Cardiac fibroblast (primary cell): ENCODE results near the gene ALG14.

Source experiments
- DNase-seq, 2 donors: peaks; one replicate each; pipeline versions ENCODE4 v3.0.0 to v3.0.0-alpha.2; 2010; ENCODE audit warnings: low read depth in 2 of 2
- H3K4me3 ChIP-seq, 2 donors: replicated peaks in 1 of 2; 1 replicate in 1 of 2; 2 replicates in 1 of 2; pipeline ENCODE4 v1.5.1; 2011; ENCODE audit warnings: low read depth in 2 of 2, low read length in 2 of 2, mild to moderate bottlenecking in 2 of 2, moderate library complexity in 1 of 2
- TF ChIP-seq, protein P1 (sequence below): IDR thresholded peaks from one replicate; pipeline ENCODE4 v1.5.1; 2011; ENCODE audit warnings: low read depth, mild to moderate bottlenecking, low read length, inconsistent platforms

Gene ALG14

DNA sequence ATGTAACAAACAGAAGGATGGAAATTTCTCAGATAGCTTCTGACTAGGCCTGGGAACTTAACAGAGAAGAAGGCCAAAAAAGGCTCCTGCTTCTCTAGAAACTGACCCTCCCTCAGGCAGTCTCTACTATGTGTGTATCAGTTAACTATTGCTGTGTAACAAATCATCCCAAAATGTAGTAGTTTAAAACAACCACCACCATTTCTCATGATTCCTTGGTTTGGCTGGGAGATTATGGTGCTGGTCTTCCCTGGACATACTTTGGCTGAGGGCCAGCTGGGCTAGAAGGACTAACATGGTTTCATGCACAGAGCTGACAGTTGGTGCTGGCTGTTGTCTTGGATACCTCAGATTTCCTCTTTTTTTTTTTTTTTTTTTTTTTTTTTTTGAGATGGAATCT, 119.6 kb downstream of the ALG14 start:
- TF ChIP-seq, protein P1, sequence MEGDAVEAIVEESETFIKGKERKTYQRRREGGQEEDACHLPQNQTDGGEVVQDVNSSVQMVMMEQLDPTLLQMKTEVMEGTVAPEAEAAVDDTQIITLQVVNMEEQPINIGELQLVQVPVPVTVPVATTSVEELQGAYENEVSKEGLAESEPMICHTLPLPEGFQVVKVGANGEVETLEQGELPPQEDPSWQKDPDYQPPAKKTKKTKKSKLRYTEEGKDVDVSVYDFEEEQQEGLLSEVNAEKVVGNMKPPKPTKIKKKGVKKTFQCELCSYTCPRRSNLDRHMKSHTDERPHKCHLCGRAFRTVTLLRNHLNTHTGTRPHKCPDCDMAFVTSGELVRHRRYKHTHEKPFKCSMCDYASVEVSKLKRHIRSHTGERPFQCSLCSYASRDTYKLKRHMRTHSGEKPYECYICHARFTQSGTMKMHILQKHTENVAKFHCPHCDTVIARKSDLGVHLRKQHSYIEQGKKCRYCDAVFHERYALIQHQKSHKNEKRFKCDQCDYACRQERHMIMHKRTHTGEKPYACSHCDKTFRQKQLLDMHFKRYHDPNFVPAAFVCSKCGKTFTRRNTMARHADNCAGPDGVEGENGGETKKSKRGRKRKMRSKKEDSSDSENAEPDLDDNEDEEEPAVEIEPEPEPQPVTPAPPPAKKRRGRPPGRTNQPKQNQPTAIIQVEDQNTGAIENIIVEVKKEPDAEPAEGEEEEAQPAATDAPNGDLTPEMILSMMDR: no peak
- no peak for DNase-seq

DNA sequence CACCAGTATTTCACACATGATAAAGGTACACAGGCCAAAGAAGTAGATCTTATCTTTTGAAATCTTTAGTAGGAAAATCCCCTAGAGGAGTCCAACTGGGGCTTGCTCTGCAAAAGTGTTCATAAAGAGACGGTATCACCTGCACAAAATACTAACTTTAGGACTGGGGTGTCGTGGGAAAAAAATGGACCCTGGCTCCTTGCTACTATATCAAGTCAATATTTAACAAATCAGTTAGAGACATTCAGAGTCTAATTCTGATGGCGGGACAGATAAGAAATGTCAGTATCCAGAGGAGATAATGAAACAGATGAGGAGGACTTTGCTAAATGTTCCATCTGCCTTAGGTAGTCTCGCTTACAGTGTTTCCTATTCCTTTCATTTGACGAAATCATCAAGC, 120.2 kb downstream of the ALG14 start:
- TF ChIP-seq, protein P1: no peak
- no peak overlapping the region for H3K4me3 ChIP-seq
- DNase-seq: no peak

More for the DNA sequence above, 119.6 kb downstream of the ALG14 start:
- H3K4me3 ChIP-seq: no peak overlapping the region

DNA sequence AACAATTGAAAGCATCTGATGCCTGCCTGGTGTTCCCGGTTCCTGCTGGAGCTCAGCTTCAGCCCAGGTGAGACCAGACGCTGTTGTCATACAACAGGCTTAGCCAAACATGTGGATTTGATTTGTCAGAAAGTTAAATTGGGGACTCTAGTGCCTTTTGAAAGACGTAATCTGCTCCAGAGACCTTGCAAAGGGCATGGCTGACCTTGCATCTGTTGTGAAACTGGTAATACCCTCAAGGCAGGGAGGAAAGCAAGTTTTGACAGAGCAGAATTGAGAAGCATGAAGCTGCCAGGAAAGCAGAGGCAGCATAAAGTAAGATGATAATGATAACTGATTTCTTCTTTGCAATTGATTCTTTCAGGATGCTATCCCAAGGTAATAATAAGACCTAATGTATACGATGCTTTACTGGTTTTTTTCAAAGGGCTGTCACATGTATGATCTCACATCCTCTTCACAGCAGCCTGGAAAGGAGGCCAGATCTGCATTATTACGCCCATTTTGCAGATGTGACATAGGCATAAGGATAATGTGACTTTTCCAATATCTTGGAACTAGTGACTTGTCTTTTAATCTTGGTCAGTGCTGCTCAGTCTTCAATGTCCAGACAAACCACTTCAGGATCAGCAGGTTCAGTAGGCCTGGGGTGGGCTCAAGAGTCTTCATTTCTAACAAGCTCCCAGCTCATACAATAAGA, 121.1 kb downstream of the ALG14 start:
- TF ChIP-seq, protein P1: no peak
- H3K4me3 ChIP-seq: no peak overlapping the region
- DNase-seq: no peak

DNA sequence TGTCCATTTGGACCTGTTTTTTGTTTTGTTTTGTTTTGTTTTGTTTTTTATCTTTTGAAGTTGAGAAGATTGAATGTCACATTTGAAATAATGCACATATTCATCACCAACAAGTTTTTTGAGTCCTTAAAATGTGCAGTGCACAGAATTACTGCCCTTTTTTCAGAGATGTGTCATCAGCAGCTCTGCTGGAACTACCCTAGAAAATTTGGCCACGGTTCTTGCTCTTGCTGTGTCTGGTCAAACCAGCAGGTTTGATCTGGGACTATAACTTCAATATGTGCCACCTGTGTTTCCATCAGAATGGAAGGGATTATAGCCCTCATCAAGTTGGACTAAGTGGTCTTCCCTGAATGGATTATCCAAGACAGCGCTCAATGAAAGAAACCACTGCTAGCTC, 121.7 kb downstream of the ALG14 start:
- H3K4me3 ChIP-seq: no peak overlapping the region
- TF ChIP-seq, protein P1: no peak
- no peak for DNase-seq

DNA sequence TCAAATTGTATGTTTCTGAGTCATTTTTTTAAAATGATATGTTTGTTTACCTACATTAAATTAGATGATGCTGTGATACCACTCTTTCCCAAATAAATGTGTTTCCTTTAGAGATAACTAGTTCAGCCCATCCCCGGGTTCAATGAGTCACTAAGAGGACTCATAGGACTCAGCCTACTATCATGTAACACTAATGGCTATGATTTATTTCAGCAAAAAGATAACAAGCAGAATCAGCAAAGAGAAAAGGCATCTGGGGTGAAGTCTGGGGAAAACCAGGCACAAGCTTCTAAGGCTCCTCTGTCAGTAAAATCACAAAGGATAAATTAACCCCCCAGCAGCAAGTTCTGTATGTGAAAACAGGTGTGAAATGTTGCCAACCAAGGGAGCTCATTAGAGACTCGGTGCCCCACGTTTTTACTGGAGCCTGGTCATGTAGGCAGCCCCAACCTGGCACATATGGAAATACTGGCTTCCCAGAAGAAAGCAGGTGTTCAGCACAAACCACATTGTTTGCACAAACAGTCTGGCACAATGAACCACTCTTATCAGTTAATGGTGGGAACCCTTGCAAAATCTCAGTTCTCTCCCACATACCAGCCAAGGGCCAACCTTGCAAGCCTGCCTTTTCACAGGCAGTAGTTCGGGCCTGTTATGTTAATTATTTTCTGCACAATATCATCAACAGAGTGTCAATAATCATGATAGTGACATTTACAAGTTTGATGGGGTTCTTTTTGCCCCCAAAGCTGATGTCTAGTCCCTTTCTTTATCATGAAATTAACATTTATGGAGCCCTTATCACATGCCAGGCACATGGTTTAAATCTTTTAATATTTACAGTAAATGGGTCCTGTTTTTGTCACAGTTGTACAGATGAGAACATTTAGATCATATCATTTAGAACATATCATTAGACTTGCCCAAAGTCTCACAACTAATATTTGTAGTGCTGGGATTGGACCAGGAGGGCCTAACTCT, 122.8 kb downstream of the ALG14 start:
- peak in 1 of 2 donors; percentile 52 for DNase-seq
- no peak overlapping the region for H3K4me3 ChIP-seq
- TF ChIP-seq, protein P1: no peak

DNA sequence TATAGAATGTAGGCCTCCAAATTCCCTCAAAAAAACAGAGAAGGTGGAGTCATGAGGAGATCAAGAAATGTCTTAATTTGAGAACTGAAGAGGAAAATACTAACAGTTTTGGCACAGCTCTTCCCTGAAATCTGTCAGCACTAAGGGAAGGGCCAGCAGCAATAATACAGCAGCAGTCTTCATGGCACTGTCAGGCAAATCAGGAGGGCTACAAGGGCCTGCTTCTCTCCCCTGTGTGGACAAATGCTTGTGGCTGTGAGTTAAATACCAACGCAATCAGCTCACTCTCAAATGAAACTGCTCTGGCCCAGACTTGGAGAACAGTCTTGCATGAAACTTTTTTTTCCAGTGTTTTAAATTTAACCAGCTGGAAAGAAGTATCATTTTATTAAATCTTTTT, 125.3 kb downstream of the ALG14 start:
- H3K4me3 ChIP-seq: no peak overlapping the region
- DNase-seq: peak in 1 of 2 donors; percentile 86
- TF ChIP-seq, protein P1: no peak
